ENCODE data around the gene WDR88. TPM values are rescaled to one million over a fixed set of nuclear protein-coding genes. Genes with fewer than 3 reads are reported as not detected.

Gene WDR88
- total and polyA plus RNA-seq, 2 of the 8 experiments (the other 6 are each of a cell fraction or from before 2014, with no cell fraction given): not detected

GRCh38 chr19:33090179-33090578, 41.7 kb upstream of the WDR88 start (continued):
- TF ChIP-seq CHD7 (IDR thresholded peaks at IDR 0.05; ENCODE audit: insufficient replicate concordance, low read length) (no peak), CTBP2 (IDR thresholded peaks at IDR 0.05; ENCODE audit: borderline replicate concordance, insufficient read depth, insufficient read length, low read length) (no peak), RXRA (IDR thresholded peaks at IDR 0.05; ENCODE audit: insufficient read depth, low read depth, low read length) (no peak), POLR2A (IDR thresholded peaks at IDR 0.05; ENCODE audit: control extremely low read depth in 1 of 2, low read depth in 2 of 2, low read length in 2 of 2) (no peak), CEBPB (IDR thresholded peaks at IDR 0.05; ENCODE audit: low read depth, low read length) (no peak), EGR1 (IDR thresholded peaks at IDR 0.05; ENCODE audit: borderline replicate concordance, low read depth, low read length) (no peak), JUN (IDR thresholded peaks at IDR 0.05; ENCODE audit: low read depth, low read length) (peak; percentile 27; the same call in 1 of the 2 replicates), RFX5 (IDR thresholded peaks at IDR 0.05; ENCODE audit: borderline replicate concordance, low read depth, low read length) (no peak), HDAC2 (IDR thresholded peaks at IDR 0.05; ENCODE audit: borderline replicate concordance in 1 of 2, low read depth in 2 of 2, low read length in 2 of 2) (no peak), ZNF274 (IDR thresholded peaks at IDR 0.05; ENCODE audit: borderline replicate concordance, extremely low read depth, low read length) (no peak)

Measured in H1 (cell line).